Glutamatergic neuron (in vitro differentiated cells): Measurements from ENCODE around the gene SNF8. TPM values are rescaled to one million over a fixed set of nuclear protein-coding genes. Genes with fewer than 3 reads are reported as not detected.

ENCODE experiments used
- DNase-seq: peaks from one replicate; pipeline ENCODE4 v3.0.0; 2022
- H3K27ac Mint-ChIP-seq: one replicate; pipeline ENCODE4 v1.8.0; 2020; ENCODE audit warnings: mild to moderate bottlenecking, mixed read lengths, inconsistent platforms; ENCODE audit not compliant: unreplicated experiment
- H3K27me3 Mint-ChIP-seq: one replicate; pipeline ENCODE4 v1.8.0; 2020; ENCODE audit warnings: mild to moderate bottlenecking, moderate library complexity, mixed read lengths, inconsistent platforms; ENCODE audit not compliant: unreplicated experiment
- H3K36me3 Mint-ChIP-seq: one replicate; pipeline ENCODE4 v1.8.0; 2020; ENCODE audit warnings: mild to moderate bottlenecking, mixed read lengths, inconsistent platforms; ENCODE audit not compliant: unreplicated experiment
- H3K4me1 Mint-ChIP-seq: one replicate; pipeline ENCODE4 v1.8.0; 2020; ENCODE audit warnings: mild to moderate bottlenecking, low read depth, mixed read lengths, inconsistent platforms; ENCODE audit not compliant: unreplicated experiment
- H3K4me3 Mint-ChIP-seq: one replicate; pipeline ENCODE4 v1.8.0; 2020; ENCODE audit warnings: mild to moderate bottlenecking, mixed read lengths, inconsistent platforms; ENCODE audit not compliant: unreplicated experiment
- H3K9me3 Mint-ChIP-seq: one replicate; pipeline ENCODE4 v1.8.0; 2020; ENCODE audit warnings: mild to moderate bottlenecking, moderate library complexity, mixed read lengths, inconsistent platforms; ENCODE audit not compliant: unreplicated experiment
- CTCF ChIP-seq: fragments of 200-600 bp; sonication (generic); IDR thresholded peaks from one replicate; pipeline ENCODE4 v1.5.0; 2021; ENCODE audit not compliant: partially characterized antibody, unreplicated experiment
- total RNA-seq: library from RNA; stranded (reverse); fragmentation: NEBNext Ultra II Directional; extraction: Animal tissue kit (Norgen Biotek cat#: 25700); gene quantifications from one replicate; pipeline ENCODE4 v1.2.1, GENCODE V29; 2021; ENCODE audit not compliant: unreplicated experiment

SNF8 gene
- total RNA-seq, 1 donor from 2014 or later = 143 TPM

- peak overlapping the region; percentile 17 for H3K4me3 Mint-ChIP-seq
- no peak for TF ChIP-seq CTCF
- H3K9me3 Mint-ChIP-seq = peaks cover 5% of the 10 kb centered on the region
- no peak for DNase-seq
- peaks cover 7% of the 10 kb centered on the region for H3K27me3 Mint-ChIP-seq
- peaks cover 26% of the 10 kb centered on the region for H3K4me1 Mint-ChIP-seq
- H3K27ac Mint-ChIP-seq = peak overlapping the region; percentile 6
- no peaks in the 10 kb centered on the region for H3K36me3 Mint-ChIP-seq
Measured at GRCh38 chr17:48990882-48991357, 46.3 kb upstream of the SNF8 start.

DNA sequence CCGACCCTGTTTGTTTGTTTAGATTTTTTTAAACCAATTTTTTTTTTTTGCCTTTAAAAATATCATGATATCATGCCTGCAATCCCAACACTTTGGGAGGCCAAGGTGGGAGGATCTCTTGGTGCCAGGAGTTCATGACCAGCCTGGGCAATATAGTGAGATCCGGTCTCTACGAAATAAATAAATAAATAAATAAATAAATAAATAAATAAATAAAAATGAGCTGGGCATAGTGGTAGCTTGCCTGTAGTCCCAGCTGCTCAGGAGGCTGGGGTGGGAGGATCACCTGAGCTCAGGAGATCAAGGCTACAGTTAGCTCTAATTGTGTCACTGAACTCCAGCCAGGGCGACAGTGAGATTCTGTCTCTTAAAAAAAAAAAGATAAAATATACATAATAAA, 44.5 kb upstream of the SNF8 start:
- no peak overlapping the region for H3K4me3 Mint-ChIP-seq
- no peak overlapping the region for H3K27ac Mint-ChIP-seq
- H3K36me3 Mint-ChIP-seq = no peaks in the 10 kb centered on the region
- no peak for DNase-seq
- H3K4me1 Mint-ChIP-seq = peaks cover 23% of the 10 kb centered on the region
- H3K9me3 Mint-ChIP-seq = no peaks in the 10 kb centered on the region
- peaks cover 1% of the 10 kb centered on the region for H3K27me3 Mint-ChIP-seq
- no peak for TF ChIP-seq CTCF

DNA sequence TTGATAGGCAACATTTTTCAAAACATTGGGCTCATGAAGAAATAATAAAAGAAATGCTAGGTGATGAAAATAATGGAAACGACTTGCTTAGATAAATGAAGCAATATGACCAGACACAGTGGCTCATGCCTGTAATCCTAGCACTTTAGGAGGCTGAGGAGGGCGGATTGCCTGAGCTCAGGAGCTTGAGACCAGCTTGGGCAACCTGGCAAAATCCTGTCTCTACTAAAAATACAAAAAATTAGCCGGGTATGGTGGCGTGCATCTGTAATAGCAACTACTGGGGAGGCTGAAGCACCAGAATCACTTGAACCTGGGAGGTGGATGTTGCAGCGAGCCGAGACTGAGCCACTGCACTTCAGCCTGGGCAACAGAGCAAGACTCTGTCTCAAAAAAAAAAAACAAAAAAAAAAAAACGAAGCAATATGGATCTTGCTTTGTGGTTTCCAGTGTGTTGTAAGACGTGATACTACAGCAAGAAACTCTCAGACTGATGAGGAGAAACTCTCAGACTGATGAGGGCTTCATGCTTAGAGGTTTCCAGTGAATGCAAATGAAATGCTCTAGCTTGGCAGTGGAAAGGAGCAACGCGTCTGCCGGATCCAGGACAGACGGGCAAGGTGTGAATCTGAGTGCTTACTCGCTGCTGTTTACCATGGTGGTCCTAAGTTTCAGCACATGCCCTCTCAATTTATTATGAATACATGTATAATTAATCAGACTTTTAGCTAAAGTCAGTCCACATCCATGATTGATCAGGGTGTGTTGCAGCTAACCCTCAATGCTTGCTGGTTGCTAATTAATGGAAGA, 41.0 kb upstream of the SNF8 start:
- H3K27me3 Mint-ChIP-seq = no peaks in the 10 kb centered on the region
- no peak for DNase-seq
- H3K9me3 Mint-ChIP-seq = no peaks in the 10 kb centered on the region
- no peak overlapping the region for H3K4me3 Mint-ChIP-seq
- H3K27ac Mint-ChIP-seq = no peak overlapping the region
- H3K4me1 Mint-ChIP-seq = peaks cover 7% of the 10 kb centered on the region
- TF ChIP-seq CTCF = no peak
- no peaks in the 10 kb centered on the region for H3K36me3 Mint-ChIP-seq

DNA sequence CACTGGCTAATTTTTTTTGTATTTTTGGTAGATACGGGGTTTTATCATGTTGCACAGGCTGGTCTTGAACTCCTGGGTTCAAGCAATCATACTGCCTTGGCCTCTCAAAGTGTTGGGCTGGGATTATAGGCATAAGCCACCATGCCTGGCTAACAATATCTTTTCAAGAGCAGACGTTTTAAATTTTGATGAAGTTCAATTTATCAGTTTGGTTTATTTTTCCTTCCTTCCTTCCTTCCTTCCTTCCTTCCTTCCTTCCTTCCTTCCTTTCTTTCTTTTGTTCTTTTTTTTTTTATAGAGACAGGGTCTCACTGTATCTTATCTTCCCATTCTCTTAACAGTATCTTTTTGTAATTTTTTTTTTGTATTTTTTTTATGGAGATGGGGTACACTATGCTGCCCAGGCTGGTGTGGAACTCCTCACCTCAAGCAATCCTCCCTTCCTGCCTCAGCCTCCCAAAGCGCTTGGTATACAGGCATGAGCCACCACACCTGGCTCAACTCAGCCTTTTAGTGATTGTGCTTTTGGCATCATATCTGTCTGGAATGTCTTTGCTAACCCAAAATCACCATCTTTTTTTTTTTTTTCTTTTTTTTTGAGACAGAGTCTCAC, 37.4 kb upstream of the SNF8 start:
- no peak for TF ChIP-seq CTCF
- Mint-ChIP-seq H3K36me3 (no peaks in the 10 kb centered on the region), H3K27ac (no peak overlapping the region), H3K4me1 (no peaks in the 10 kb centered on the region), H3K4me3 (no peak overlapping the region), H3K27me3 (no peaks in the 10 kb centered on the region), H3K9me3 (no peaks in the 10 kb centered on the region)
- DNase-seq = no peak

DNA sequence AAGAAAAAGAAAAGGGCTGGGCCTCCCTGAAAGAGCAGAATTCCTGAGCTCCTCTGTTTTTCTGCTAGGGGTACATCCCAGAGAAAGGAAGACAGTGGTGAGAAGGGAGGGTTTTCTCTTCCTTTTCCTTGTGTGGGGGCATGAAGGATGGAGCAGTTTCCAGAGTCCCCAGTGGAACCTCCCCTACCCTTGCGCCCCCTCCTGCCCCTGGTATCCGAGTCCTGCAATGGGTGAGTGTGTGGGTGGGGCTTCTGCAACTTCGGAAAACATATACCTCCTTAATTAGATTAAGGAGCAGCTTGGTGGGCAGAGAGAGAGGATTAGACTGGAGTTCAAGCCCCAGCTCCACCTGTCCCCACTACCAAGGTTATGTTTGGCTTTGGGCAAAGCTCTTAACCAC, 29.2 kb upstream of the SNF8 start:
- H3K4me1 Mint-ChIP-seq = no peaks in the 10 kb centered on the region
- H3K27ac Mint-ChIP-seq = no peak overlapping the region
- no peaks in the 10 kb centered on the region for H3K36me3 Mint-ChIP-seq
- H3K4me3 Mint-ChIP-seq = no peak overlapping the region
- TF ChIP-seq CTCF = no peak
- DNase-seq = no peak
- H3K9me3 Mint-ChIP-seq = no peaks in the 10 kb centered on the region
- peaks cover 2% of the 10 kb centered on the region for H3K27me3 Mint-ChIP-seq
